HepG2 (cell line): ENCODE measurements around the gene TST. TPM values are rescaled to one million over a fixed set of nuclear protein-coding genes. Genes with fewer than 3 reads are reported as not detected.

Experiments used
- ASH2L ChIP-seq: fragments of 300-600, 200-600 bp; sonication (generic); IDR thresholded peaks from 2 replicates; pipeline ENCODE4 v1.7.0; 2017; ENCODE audit warnings: low read depth, mild to moderate bottlenecking, moderate library complexity, mixed read lengths, low read length; ENCODE audit not compliant: insufficient read length
- HNF4G ChIP-seq, 2 experiments: sonication (generic) in 1 of 2; formaldehyde crosslinking in 1 of 2; IDR thresholded peaks; 2 replicates each; pipeline versions ENCODE4 v1.4.0 to v1.6.1; 2011 to 2020; ENCODE audit warnings: borderline replicate concordance in 2 of 2, low read depth in 2 of 2, mild to moderate bottlenecking in 2 of 2, low read length in 1 of 2, missing genetic modification reagents in 1 of 2, moderate library complexity in 1 of 2
- JUND ChIP-seq: sonication (generic); formaldehyde crosslinking; IDR thresholded peaks from 2 replicates; pipeline ENCODE4 v1.8.0; 2022; ENCODE audit warnings: mild to moderate bottlenecking, missing genetic modification reagents
- KDM6A ChIP-seq: IDR thresholded peaks from 2 replicates; pipeline ENCODE4 v1.6.1; 2016; ENCODE audit warnings: low read depth
- MATR3 ChIP-seq: sonication (generic); formaldehyde crosslinking; IDR thresholded peaks from 2 replicates; pipeline ENCODE4 v1.4.0; 2020; ENCODE audit warnings: missing genetic modification reagents
- PITX1 ChIP-seq: sonication (generic); formaldehyde crosslinking; IDR thresholded peaks from 2 replicates; pipeline ENCODE4 v1.5.1; 2020; ENCODE audit warnings: mild to moderate bottlenecking, missing genetic modification reagents
- TARDBP ChIP-seq: sonication (generic); formaldehyde crosslinking; IDR thresholded peaks from 2 replicates; pipeline ENCODE4 v1.8.0; 2022; ENCODE audit warnings: mild to moderate bottlenecking, missing genetic modification reagents
- TOE1 ChIP-seq: sonication (generic); formaldehyde crosslinking; IDR thresholded peaks from 2 replicates; pipeline ENCODE4 v1.4.0; 2020; ENCODE audit warnings: mild to moderate bottlenecking, missing genetic modification reagents
- TSC22D2 ChIP-seq: sonication (generic); formaldehyde crosslinking; IDR thresholded peaks from 2 replicates; pipeline ENCODE4 v1.5.1; 2020; ENCODE audit warnings: missing genetic modification reagents, mild to moderate bottlenecking, borderline replicate concordance
- ZNF501 ChIP-seq: sonication (generic); formaldehyde crosslinking; IDR thresholded peaks from 2 replicates; pipeline ENCODE4 v1.5.1; 2020; ENCODE audit warnings: mild to moderate bottlenecking, moderate library complexity, missing genetic modification reagents
- ZNF557 ChIP-seq: sonication (generic); formaldehyde crosslinking; IDR thresholded peaks from 2 replicates; pipeline ENCODE4 v1.4.0; 2020; ENCODE audit warnings: missing genetic modification reagents
- ZNF607 ChIP-seq: sonication (generic); formaldehyde crosslinking; IDR thresholded peaks from 2 replicates; pipeline ENCODE4 v1.5.1; 2020; ENCODE audit warnings: missing genetic modification reagents, mild to moderate bottlenecking, borderline replicate concordance
- ZNF670 ChIP-seq: sonication (generic); formaldehyde crosslinking; IDR thresholded peaks from 2 replicates; pipeline ENCODE4 v1.8.0; 2022; ENCODE audit warnings: mild to moderate bottlenecking, missing genetic modification reagents, borderline replicate concordance
- ZNF782 ChIP-seq: sonication (generic); formaldehyde crosslinking; IDR thresholded peaks from 2 replicates; pipeline ENCODE4 v1.4.0; 2020; ENCODE audit warnings: missing genetic modification reagents, mild to moderate bottlenecking, borderline replicate concordance
- ZNF839 ChIP-seq: sonication (generic); formaldehyde crosslinking; IDR thresholded peaks from 2 replicates; pipeline ENCODE4 v1.4.0; 2020; ENCODE audit warnings: missing genetic modification reagents, mild to moderate bottlenecking, borderline replicate concordance
- polyA plus RNA-seq, 8 experiments: library from polyadenylated mRNA; depleted of rRNA in 3 of 8; stranded (reverse) in 7 of 8; unstranded in 1 of 8; fragments of >200 nt; fragmentation: Illumina TruSeq in 4 of 8; extraction: Trizol in 4 of 8; gene quantifications; 2 replicates each; pipeline versions ENCODE4 v1.2.1 to v1.2.3, GENCODE V29; 2011 to 2016; ENCODE audit warnings: low read depth in 4 of 8, missing spikeins in 1 of 8, mixed read lengths in 1 of 8; ENCODE audit not compliant: insufficient read depth in 1 of 8
- total RNA-seq, 5 experiments: library from RNA; depleted of rRNA; stranded (reverse); fragments of >200 nt; fragmentation: Illumina TruSeq; extraction: Trizol; gene quantifications; 2 replicates each; pipeline ENCODE4 v1.2.3, GENCODE V29; 2016; ENCODE audit warnings: low read depth in 1 of 5
- TF ChIP-seq, protein P1 (sequence below): sonication (generic); formaldehyde crosslinking; IDR thresholded peaks from 2 replicates; pipeline ENCODE4 v1.4.0; 2020; ENCODE audit warnings: mild to moderate bottlenecking, missing genetic modification reagents
- TF ChIP-seq, protein P2 (sequence below): IDR thresholded peaks from 2 replicates; pipeline ENCODE4 v1.4.0; 2020; ENCODE audit warnings: mild to moderate bottlenecking, missing genetic modification reagents
- TF ChIP-seq, protein P3 (sequence below): sonication (generic); formaldehyde crosslinking; IDR thresholded peaks from 2 replicates; pipeline ENCODE4 v1.8.1; 2023; ENCODE audit warnings: mild to moderate bottlenecking, missing genetic modification reagents

The TST gene
- total and polyA plus RNA-seq, 2 of the 13 experiments (the other 11 are each of a cell fraction or from before 2014, with no cell fraction given) = 44.6 to 63.6 TPM

DNA sequence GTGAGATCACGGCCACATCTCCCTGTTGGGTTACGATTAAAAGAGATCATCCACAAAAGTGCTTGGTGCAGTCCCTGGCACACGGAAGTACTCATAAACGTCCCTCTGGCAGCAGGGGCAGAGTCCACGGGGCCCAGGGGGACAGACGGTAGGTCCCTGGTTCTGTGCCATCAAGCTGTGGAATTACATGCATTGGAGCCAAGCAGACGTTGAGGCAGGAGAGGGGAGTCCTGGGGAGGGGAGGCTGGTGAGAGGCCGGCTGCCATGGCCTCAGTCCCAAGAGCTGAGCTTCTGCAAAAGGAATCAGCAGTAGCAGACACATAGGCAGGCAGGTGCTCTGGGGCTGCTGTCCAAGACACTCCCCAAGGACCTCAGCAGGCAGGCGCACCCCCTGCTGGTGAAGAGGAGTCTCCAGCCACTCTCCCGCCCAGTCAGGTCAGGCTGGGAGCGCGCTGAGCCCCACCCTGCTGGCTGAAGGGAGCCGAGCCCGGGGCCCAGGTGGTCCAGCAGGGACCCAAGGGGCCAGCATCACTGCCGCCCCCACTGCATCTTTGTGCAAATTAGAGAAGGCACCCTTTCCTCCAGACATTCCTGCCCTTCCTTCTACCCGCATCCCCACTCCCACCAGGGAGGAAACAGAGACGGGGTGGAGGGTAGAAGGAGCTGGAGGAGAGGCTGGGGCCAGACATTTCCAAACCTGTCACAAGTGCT lies 24.7 kb upstream of the TST start (continued):
- TF ChIP-seq, protein P1, sequence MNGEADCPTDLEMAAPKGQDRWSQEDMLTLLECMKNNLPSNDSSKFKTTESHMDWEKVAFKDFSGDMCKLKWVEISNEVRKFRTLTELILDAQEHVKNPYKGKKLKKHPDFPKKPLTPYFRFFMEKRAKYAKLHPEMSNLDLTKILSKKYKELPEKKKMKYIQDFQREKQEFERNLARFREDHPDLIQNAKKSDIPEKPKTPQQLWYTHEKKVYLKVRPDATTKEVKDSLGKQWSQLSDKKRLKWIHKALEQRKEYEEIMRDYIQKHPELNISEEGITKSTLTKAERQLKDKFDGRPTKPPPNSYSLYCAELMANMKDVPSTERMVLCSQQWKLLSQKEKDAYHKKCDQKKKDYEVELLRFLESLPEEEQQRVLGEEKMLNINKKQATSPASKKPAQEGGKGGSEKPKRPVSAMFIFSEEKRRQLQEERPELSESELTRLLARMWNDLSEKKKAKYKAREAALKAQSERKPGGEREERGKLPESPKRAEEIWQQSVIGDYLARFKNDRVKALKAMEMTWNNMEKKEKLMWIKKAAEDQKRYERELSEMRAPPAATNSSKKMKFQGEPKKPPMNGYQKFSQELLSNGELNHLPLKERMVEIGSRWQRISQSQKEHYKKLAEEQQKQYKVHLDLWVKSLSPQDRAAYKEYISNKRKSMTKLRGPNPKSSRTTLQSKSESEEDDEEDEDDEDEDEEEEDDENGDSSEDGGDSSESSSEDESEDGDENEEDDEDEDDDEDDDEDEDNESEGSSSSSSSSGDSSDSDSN (CRISPR knock-in tag) = peak; percentile 70
- peak; percentile 98 for TF ChIP-seq ASH2L
- peak; percentile 52 for TF ChIP-seq ZNF501 (CRISPR knock-in tag)
- TF ChIP-seq, protein P2, sequence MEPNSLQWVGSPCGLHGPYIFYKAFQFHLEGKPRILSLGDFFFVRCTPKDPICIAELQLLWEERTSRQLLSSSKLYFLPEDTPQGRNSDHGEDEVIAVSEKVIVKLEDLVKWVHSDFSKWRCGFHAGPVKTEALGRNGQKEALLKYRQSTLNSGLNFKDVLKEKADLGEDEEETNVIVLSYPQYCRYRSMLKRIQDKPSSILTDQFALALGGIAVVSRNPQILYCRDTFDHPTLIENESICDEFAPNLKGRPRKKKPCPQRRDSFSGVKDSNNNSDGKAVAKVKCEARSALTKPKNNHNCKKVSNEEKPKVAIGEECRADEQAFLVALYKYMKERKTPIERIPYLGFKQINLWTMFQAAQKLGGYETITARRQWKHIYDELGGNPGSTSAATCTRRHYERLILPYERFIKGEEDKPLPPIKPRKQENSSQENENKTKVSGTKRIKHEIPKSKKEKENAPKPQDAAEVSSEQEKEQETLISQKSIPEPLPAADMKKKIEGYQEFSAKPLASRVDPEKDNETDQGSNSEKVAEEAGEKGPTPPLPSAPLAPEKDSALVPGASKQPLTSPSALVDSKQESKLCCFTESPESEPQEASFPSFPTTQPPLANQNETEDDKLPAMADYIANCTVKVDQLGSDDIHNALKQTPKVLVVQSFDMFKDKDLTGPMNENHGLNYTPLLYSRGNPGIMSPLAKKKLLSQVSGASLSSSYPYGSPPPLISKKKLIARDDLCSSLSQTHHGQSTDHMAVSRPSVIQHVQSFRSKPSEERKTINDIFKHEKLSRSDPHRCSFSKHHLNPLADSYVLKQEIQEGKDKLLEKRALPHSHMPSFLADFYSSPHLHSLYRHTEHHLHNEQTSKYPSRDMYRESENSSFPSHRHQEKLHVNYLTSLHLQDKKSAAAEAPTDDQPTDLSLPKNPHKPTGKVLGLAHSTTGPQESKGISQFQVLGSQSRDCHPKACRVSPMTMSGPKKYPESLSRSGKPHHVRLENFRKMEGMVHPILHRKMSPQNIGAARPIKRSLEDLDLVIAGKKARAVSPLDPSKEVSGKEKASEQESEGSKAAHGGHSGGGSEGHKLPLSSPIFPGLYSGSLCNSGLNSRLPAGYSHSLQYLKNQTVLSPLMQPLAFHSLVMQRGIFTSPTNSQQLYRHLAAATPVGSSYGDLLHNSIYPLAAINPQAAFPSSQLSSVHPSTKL (CRISPR knock-in tag) = peak; percentile 54
- peak; percentile 39; the same call in 1 of the 2 replicates for TF ChIP-seq ZNF839 (CRISPR knock-in tag)
- TF ChIP-seq MATR3 (CRISPR knock-in tag) = no peak
- peak; percentile 46; the same call in 1 of the 2 replicates for TF ChIP-seq ZNF607 (CRISPR knock-in tag)
- 0 out of 2 replicates have a peak, but pooled peaks have one; percentile 17 for TF ChIP-seq ZNF670 (CRISPR knock-in tag)
- TF ChIP-seq ZNF782 (CRISPR knock-in tag) = peak; percentile 77; the same call in 1 of the 2 replicates
- TF ChIP-seq TARDBP (CRISPR knock-in tag) = peak; percentile 93
- no peak for TF ChIP-seq TSC22D2 (CRISPR knock-in tag)
- peak; percentile 82 for TF ChIP-seq HNF4G (IDR thresholded peaks at IDR 0.05; ENCODE audit: borderline replicate concordance, low read depth, low read length)
- peak; percentile 86 for TF ChIP-seq HNF4G (CRISPR knock-in tag; IDR thresholded peaks at IDR 0.05; ENCODE audit: borderline replicate concordance, low read depth)
- peak; percentile 65 for TF ChIP-seq PITX1 (CRISPR knock-in tag)
- peak; percentile 60; the same call in 1 of the 2 replicates for TF ChIP-seq JUND (CRISPR knock-in tag)
- TF ChIP-seq ZNF557 (CRISPR knock-in tag) = no peak
- 0 out of 2 replicates have a peak, but pooled peaks have one; percentile 43 for TF ChIP-seq TOE1 (CRISPR knock-in tag)
- TF ChIP-seq, protein P3, sequence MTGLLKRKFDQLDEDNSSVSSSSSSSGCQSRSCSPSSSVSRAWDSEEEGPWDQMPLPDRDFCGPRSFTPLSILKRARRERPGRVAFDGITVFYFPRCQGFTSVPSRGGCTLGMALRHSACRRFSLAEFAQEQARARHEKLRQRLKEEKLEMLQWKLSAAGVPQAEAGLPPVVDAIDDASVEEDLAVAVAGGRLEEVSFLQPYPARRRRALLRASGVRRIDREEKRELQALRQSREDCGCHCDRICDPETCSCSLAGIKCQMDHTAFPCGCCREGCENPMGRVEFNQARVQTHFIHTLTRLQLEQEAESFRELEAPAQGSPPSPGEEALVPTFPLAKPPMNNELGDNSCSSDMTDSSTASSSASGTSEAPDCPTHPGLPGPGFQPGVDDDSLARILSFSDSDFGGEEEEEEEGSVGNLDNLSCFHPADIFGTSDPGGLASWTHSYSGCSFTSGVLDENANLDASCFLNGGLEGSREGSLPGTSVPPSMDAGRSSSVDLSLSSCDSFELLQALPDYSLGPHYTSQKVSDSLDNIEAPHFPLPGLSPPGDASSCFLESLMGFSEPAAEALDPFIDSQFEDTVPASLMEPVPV (CRISPR knock-in tag) = no peak
- peak; percentile 74; the same call in 1 of the 2 replicates for TF ChIP-seq KDM6A
